Type B pancreatic cell (in vitro differentiated cells): ENCODE data around the gene EXTL2. TPM values are rescaled to one million over a fixed set of nuclear protein-coding genes. Genes with fewer than 3 reads are reported as not detected.

Experiments
- DNase-seq: peaks from one replicate; pipeline ENCODE4 v3.0.0; 2021; ENCODE audit warnings: mixed read lengths; ENCODE audit not compliant: unreplicated experiment; ENCODE audit errors: extremely low spot score
- H3K27ac Mint-ChIP-seq: 2 replicates; pipeline ENCODE4 v1.8.0; 2021; ENCODE audit warnings: mild to moderate bottlenecking, mixed read lengths
- H3K27me3 Mint-ChIP-seq: 2 replicates; pipeline ENCODE4 v1.8.0; 2021; ENCODE audit warnings: mixed read lengths
- H3K36me3 Mint-ChIP-seq: 2 replicates; pipeline ENCODE4 v1.8.0; 2021; ENCODE audit warnings: mixed read lengths
- H3K4me1 Mint-ChIP-seq: one replicate; pipeline ENCODE4 v1.8.0; 2021; ENCODE audit warnings: mixed read lengths; ENCODE audit not compliant: unreplicated experiment
- H3K4me3 Mint-ChIP-seq: 2 replicates; pipeline ENCODE4 v1.8.0; 2021; ENCODE audit warnings: mild to moderate bottlenecking, mixed read lengths
- H3K9me3 Mint-ChIP-seq: 2 replicates; pipeline ENCODE4 v1.8.0; 2021; ENCODE audit warnings: mixed read lengths
- total RNA-seq: library from RNA; stranded (reverse); gene quantifications from 2 replicates; pipeline ENCODE4 v1.2.1, GENCODE V29; 2021; ENCODE audit warnings: low replicate concordance
- TF ChIP-seq, protein P1 (sequence below): fragments of 200-600 bp; sonication (generic); conservative IDR thresholded peaks from 2 replicates; pipeline ENCODE4 v1.5.0; 2021; ENCODE audit warnings: antibody characterized with exemption, mild to moderate bottlenecking

EXTL2 gene
- total RNA-seq, 1 donor from 2014 or later: 40.1 TPM

DNA sequence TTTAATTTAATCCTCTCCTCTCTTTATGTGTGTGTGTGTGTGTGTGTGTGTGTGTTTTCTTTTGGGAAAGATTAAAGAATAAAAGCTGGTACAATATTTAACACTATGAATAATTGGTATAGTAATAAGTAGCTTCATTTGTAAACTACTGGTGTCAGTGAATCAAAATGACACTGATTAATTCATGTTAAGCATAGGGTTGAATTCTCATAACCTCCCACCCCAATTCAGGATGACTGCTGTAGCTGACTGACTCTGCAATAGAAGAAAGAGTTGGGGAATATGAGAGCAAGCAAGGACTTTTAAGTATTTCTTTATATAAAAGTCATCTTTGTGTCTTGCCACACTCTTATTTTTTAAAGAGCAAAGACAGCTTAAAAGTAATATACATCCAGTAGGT is 14.4 kb upstream of the EXTL2 start:
- peaks cover 56% of the 10 kb centered on the region for H3K36me3 Mint-ChIP-seq
- no peak overlapping the region for H3K27ac Mint-ChIP-seq
- no peaks in the 10 kb centered on the region for H3K9me3 Mint-ChIP-seq
- no peak for DNase-seq
- no peak overlapping the region for H3K4me3 Mint-ChIP-seq
- TF ChIP-seq, protein P1, sequence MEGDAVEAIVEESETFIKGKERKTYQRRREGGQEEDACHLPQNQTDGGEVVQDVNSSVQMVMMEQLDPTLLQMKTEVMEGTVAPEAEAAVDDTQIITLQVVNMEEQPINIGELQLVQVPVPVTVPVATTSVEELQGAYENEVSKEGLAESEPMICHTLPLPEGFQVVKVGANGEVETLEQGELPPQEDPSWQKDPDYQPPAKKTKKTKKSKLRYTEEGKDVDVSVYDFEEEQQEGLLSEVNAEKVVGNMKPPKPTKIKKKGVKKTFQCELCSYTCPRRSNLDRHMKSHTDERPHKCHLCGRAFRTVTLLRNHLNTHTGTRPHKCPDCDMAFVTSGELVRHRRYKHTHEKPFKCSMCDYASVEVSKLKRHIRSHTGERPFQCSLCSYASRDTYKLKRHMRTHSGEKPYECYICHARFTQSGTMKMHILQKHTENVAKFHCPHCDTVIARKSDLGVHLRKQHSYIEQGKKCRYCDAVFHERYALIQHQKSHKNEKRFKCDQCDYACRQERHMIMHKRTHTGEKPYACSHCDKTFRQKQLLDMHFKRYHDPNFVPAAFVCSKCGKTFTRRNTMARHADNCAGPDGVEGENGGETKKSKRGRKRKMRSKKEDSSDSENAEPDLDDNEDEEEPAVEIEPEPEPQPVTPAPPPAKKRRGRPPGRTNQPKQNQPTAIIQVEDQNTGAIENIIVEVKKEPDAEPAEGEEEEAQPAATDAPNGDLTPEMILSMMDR: no peak
- H3K4me1 Mint-ChIP-seq: no peaks in the 10 kb centered on the region
- no peaks in the 10 kb centered on the region for H3K27me3 Mint-ChIP-seq

GRCh38 chr1:100907887-100908286 is 13.2 kb upstream of the EXTL2 start:
- Mint-ChIP-seq H3K4me3 (no peak overlapping the region), H3K4me1 (no peaks in the 10 kb centered on the region), H3K36me3 (peaks cover 49% of the 10 kb centered on the region), H3K27me3 (no peaks in the 10 kb centered on the region), H3K9me3 (no peaks in the 10 kb centered on the region), H3K27ac (no peak overlapping the region)
- TF ChIP-seq, protein P1: no peak
- no peak for DNase-seq

DNA sequence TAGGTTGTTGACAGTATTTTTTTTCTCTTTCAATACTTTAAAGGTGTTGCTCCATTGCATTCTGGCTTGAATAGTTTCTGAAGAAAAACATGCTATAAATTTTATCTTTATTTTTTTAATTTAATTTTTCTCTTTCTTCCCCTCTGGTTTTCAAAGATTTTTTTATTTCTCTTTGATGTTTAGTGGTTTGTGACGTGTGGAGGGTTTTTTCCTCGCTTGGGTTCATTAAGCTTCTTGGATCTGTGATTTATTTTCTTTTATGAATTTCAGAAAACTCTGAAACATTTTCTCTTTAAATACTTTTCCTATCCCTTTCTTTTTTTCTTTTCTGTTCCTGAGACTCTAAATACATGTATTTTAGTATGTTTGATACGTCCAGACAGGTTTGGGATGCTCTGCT is 10.5 kb upstream of the EXTL2 start:
- no peaks in the 10 kb centered on the region for H3K9me3 Mint-ChIP-seq
- TF ChIP-seq, protein P1: no peak
- peaks cover 51% of the 10 kb centered on the region for H3K36me3 Mint-ChIP-seq

GRCh38 chr1:100904528-100904927 is 9.9 kb upstream of the EXTL2 start:
- H3K27ac Mint-ChIP-seq: no peak overlapping the region
- H3K27me3 Mint-ChIP-seq: no peaks in the 10 kb centered on the region
- peaks cover 56% of the 10 kb centered on the region for H3K36me3 Mint-ChIP-seq
- H3K4me1 Mint-ChIP-seq: no peaks in the 10 kb centered on the region
- H3K9me3 Mint-ChIP-seq: no peaks in the 10 kb centered on the region
- TF ChIP-seq, protein P1: no peak
- H3K4me3 Mint-ChIP-seq: no peak overlapping the region
- DNase-seq: no peak

More for the DNA sequence above, 10.5 kb upstream of the EXTL2 start:
- no peak overlapping the region for H3K4me3 Mint-ChIP-seq
- no peak for DNase-seq
- no peaks in the 10 kb centered on the region for H3K27me3 Mint-ChIP-seq
- H3K4me1 Mint-ChIP-seq: no peaks in the 10 kb centered on the region
- no peak overlapping the region for H3K27ac Mint-ChIP-seq

DNA sequence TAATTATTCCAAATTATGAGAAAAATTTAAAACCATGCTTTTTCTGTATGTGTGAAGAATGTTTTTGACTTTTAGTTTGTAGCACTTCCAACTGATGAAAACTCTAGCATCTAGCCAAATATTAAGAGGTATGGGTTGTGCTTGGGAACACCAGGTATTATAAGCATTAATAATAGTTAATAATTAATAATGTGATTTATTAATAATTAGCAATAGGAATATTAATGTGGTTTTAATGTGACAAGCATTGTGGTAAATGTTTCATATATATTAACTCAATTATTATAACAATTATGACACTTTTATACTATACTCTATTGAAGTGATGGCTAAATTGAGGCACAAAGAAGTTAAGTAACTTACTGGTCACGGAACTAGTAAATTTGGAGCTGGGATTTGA is 9.1 kb upstream of the EXTL2 start:
- peaks cover 56% of the 10 kb centered on the region for H3K36me3 Mint-ChIP-seq
- no peaks in the 10 kb centered on the region for H3K9me3 Mint-ChIP-seq
- TF ChIP-seq, protein P1: no peak
- H3K4me1 Mint-ChIP-seq: no peaks in the 10 kb centered on the region
- H3K27me3 Mint-ChIP-seq: no peaks in the 10 kb centered on the region
- no peak for DNase-seq
- no peak overlapping the region for H3K27ac Mint-ChIP-seq
- H3K4me3 Mint-ChIP-seq: no peak overlapping the region

DNA sequence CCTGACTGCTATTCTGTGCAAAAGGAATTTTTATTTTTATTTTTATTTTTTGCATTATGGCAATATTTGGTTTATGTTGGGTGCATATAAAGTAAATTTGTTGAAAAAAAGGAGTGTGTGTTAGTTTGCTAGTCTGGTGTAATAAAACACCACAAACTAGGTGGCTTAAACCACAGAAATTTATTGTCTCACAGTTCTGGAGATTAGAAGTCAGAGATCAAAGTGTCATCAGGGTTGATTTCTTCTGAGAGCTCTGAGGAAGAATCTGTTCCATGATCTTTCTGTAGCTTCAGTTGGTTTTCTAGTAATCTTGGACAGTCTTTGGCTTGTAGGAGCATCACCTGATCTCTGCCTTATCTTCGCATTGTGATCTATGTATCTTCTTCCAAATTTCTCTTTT is 7.7 kb upstream of the EXTL2 start:
- DNase-seq: no peak
- Mint-ChIP-seq H3K4me3 (no peak overlapping the region), H3K9me3 (no peaks in the 10 kb centered on the region), H3K27ac (no peak overlapping the region), H3K27me3 (no peaks in the 10 kb centered on the region), H3K4me1 (peaks cover 4% of the 10 kb centered on the region), H3K36me3 (peaks cover 47% of the 10 kb centered on the region)
- TF ChIP-seq, protein P1: no peak
